ENCODE measurements around the gene PMS2. TPM values are rescaled to one million over a fixed set of nuclear protein-coding genes. Genes with fewer than 3 reads are reported as not detected.

PMS2 gene
- total RNA-seq, 1 experiment from 2014 or later: 18.9 TPM

Other genes starting within 250 kb of the PMS2 start
- 26.4 and 31.0 TPM in 2 replicates for gene RNF216, start 227.4 kb downstream of the PMS2 start, total RNA-seq (2022)
- not detected in 2 replicates for gene OCM, start 128.3 kb downstream of the PMS2 start, total RNA-seq (2022)
- gene CCZ1, start 110.3 kb downstream of the PMS2 start, total RNA-seq (2022): 86.3 and 92.6 TPM in 2 replicates
- 0.10 and 0.84 TPM in 2 replicates for gene RSPH10B, start 38.4 kb downstream of the PMS2 start, total RNA-seq (2022)
- gene AIMP2, start 223 bp upstream of the PMS2 start, total RNA-seq (2022): 72.6 and 113 TPM in 2 replicates
- gene ANKRD61, start 22.3 kb upstream of the PMS2 start, total RNA-seq (2022): 0.42 TPM in 1 of 2 replicates, not detected in the other
- gene EIF2AK1, start 50.1 kb upstream of the PMS2 start, total RNA-seq (2022): 92.1 and 107 TPM in 2 replicates
- 10.0 and 11.6 TPM in 2 replicates for gene USP42, start 95.9 kb upstream of the PMS2 start, total RNA-seq (2022)

Data from MCF 10A (cell line).